HG02678 (cell line): ENCODE data around the gene DRAP1.

Source experiments
- ATAC-seq: cut with Tn5 transposase; IDR thresholded peaks from one replicate; pipeline ENCODE4 v1.9.1; 2021; ENCODE audit warnings: mild to moderate bottlenecking, moderate library complexity; ENCODE audit not compliant: unreplicated experiment

DRAP1 gene

DNA sequence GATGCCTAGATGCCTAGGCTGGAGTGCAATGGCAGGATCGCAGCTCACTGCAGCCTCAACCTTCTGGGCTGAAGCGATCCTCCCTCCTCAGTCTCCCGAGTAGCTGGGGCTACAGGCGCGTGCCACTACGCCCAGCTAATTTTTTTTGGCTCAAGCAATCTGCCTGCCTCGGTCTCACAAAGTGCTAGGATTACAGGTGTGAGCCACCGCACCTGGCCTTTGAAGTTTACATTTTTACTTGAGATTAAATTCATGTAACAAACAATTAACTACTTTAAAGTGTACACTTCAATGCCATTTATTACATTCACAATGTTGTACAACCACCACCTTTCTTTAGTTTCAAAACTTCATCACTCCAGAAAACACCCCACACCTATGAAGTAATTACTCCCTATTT, 15.5 kb upstream of the DRAP1 start:
- ATAC-seq, result no peak

DNA sequence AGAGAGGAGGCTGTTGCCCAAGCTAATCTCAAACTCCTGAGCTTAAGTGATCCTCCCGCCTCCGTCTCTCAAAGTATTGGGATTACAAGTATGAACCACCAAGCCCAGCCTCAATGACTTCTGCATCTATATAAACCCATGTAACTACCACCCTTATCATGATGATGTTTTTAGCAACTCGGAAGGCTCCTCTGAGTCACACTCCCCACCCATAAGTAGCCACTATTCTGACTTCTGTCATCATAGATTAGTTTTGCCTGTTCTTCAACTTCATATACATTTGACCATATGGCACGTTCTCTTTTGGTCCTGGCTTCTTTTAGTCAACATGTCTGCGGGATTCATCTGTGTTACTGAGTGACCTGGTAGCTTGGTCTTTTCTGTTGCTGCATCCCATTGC, 12.6 kb upstream of the DRAP1 start:
- ATAC-seq, result no peak

DNA sequence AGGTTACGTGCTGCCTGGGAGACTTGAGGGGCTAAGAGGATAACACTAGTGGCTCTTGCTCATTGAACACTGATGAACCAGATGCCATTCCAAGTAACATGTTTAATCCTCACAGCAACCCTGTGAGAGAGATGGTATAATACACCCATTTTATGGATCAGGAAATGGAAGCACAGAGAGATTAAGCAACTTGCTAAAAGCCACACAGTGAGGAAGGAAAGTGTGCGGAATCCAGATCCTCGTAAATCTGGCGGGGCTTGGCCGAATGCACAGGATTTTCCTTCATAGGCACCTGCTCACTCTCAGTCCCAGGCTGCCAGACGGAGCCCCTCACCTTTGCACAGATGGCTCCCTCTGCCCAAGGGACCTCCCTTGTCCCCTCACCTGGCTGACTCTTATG, 11.3 kb upstream of the DRAP1 start:
- no peak for ATAC-seq

DNA sequence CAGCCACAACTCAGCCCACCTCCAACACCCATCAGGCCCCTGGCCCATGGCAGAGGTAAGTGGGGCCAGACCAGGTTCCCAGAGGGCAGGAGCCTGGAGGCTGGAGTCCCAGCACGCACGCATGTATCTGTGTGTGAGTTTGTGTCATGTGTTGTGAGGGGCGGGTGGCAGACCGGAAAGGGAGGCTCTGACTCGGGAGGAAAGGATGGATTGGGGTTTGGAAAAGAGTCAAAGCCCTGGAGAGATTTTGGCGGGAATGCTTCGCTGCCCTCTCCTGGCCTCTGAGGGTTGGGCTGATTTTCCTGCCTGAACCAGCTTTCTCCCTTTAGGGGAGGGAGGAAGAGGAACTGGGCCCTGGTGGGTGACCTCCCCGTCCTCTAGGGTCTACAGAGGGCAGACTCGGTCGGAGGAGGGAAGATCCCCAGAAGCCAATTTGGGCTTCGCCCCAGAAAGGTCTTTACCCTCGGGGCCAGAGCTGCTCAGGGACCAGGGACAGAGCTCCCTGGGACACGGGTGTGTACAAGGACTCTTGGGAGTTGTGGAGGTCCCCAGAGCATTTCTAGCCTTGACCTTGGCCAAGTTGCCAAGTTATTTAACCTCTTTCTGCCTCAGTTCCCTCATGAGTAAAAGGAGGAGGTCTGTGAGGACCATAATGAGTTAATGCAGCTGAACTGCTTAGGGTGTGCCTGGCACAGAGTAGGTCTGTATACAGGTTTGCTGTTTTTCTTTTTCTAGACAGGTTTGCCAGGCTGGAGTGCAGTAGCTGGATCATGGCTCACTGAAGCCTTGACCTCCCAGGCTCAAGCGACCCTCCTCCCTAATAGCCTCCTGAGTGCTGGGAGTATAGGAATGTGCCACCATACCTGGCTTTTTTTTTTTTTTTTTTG, 7.3 kb upstream of the DRAP1 start:
- no peak for ATAC-seq

DNA sequence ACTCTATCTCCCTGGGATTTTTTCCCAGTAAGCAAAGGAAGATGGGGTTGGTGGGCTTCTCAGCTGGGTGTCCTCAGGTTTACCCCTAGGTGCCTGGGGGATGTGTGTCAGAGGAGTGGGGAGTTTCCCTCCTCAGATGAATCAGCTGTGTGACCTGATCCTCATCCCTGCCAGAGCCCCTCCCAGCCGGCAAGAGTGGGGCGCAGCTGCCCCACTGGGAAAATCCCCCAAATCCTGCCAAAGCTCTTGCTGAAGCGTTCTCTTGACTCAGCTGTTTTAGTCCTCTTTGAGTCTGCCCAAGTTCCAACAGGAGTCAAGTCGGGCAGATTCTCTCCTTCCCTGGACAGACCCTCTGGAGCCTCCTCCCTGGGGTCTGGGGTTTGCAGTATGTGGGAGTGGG, 6.4 kb upstream of the DRAP1 start:
- no peak for ATAC-seq

DNA sequence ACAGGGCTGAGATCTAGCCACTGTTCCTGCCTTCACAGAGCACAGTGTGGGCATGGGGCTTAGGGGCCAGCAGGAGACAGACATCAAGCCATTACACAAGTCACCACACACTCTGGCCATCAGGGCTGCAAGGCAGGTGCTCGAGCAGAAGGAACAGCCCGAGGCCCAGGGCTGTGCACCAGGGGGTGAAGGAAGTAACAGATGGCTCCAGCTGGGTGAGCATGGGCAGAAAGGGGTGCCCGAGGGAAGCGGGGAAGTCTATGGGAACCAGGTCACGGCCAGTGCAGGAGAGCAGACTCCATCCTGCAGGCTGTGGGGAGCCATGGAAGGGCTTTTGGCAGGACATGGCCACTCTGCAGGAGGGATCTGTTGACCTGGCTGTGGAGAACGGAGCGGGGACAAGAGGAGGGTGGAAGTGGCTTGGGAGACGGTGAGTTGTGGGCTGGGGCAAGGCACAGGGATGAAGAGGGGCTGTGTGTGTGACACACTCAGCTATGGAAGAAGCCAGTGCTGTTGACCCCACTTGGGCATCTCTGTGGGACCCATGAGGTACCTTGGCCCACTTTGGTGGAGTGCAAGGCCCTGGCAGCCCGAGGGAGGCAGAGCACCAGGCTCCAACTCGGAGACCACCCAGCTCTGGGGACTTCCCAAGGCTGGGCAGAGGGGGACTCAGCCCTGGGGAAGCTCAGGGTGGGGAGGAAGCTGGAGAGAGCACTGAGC, 4.0 kb upstream of the DRAP1 start:
- no peak for ATAC-seq

DNA sequence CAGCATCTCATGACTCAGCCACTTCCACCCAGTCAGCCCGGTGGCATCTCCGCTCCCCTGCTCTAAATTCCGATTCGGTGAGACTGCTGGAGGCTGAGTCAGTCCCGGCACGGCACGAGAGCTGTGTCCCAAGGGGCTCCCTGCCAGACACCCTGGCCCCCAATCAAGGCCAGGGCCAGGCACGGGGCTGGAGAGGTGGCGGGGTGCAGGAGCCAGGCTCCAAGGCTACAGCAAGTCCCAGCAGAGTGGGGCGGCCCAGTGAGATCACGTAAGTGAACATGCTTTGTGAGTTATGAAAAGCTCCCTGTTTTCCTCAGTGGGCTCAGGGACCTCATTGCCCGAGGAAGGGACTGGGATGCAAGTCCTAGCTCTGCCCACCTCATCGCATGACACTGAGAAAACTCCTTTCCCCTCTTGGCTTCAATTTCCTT, 3.4 kb upstream of the DRAP1 start:
- no peak for ATAC-seq

DNA sequence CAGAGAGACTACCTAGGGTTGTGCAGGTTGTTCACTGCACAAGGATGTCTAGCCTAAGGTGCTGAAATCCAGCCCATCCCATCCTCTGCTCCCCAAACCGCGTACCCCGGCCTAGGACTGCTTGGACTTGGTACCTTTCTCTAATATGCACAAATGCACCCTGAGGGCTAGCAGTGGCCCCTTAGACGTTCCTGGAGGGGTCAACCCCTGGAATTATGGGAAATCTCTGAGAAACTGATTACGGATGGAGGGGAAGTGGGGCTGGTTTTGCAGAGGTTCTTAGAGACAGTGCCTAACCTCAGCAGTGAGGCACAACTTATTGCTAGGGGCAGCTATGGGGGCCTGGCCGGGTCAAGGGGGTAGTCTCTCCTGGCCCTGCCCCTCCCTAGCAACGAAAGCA, 2.8 kb upstream of the DRAP1 start:
- no peak for ATAC-seq

DNA sequence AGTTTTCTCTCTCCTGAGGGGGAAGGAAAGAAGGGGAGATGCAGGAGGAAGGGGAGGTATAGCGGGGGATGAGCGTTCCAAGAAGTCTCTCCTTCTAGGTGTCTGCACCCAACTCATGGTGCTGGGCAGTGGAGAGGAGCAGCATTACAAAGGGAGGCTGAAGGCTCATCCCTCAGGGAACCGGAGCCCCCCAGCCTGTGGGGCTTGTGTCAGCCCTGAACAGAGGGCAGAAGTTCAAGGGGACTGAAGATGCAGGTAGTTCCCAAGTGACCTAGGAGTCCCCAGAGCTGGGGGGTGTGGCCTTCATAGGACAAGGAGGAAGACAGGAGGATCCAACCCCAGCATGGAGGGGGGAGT, 2.2 kb upstream of the DRAP1 start:
- no peak for ATAC-seq

DNA sequence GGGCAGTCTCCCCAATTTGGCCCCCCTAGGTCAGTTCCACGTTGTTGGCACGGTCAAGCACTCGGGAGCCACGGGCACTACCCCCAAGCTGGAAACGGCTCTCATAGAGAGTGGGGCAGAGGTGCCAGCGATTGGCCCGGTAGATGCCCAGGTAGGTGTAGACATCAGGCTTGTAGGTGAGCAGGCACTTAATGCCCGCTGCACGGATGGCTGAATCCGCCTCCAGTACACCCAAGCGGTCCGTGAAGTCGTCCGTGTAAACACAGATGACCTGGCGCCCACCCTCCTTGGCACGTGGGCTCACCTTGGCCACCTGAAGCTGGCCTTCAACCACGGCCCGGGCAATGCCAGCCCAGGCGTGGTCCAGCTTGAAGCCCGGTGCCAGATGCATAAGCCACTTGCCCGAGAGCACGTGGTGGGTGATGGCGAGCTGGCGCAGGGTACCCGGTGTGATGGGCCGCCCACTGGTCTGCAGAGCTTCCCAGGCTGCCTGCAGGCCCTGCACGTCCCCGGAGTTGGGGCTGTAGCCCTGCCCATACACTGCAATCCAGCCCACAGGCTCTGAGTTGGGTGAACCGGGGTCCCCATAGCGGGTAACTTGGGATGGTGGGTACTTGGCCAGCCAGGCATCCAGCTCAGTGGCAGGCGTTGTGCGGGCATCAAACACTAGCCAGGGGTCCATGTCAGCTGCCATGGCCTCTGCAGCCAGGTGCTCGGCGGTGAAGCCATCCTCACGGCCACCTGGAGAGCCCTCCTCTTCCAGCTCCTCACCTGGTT, 1.6 kb upstream of the DRAP1 start:
- ATAC-seq, result no peak

DNA sequence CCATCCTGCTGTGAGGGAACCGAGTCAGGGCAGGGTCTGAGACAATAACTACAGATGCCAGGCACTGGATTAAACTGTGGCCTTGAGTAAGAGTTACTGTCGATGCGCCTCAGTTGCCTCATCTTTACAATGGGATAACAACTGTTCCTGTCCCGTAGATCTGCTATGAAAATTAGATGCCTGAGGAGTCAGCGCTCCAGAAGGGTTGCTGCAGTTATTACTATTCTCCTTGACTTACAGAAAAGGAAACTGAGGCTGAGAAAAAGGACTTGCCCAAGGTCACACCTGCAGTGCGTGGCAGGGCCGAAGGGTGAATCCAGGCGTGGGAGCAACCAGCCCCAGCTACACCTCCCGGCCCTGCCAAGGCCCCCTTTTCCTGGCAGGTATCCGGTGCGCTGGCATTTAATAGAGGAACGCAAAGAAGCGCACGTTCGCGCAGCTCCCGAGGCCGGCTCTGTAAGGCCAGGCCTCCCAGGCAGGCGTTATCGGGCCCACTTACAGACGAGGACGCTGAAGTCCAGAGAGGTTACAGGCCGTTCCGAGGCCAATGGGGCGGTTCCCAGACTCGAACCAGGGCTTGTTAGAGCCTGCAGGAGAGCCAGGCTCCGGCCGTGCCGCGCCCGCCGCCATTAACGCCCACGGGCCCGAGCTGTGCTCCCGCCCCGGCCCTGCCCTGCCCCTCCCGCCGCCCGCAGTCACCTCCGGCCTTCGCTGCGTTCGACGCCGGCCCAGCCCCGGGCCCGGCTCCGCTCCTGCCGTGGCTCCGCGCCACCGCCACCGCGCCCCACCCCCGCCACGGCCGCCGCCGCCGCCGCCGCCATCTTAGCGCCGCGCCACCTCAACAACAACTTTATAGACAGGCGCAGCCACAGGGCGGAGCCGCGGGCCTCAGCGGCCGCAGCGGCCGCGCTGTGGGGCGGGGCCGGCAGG, 750 bp upstream of the DRAP1 start, which contains the start of gene C11orf68:
C11orf68 (minus strand) TSS at position 852 of the 930 bp plus-strand sequence; CDS start at position 821, 31 bp downstream.
- peak; percentile 58 for ATAC-seq

DNA sequence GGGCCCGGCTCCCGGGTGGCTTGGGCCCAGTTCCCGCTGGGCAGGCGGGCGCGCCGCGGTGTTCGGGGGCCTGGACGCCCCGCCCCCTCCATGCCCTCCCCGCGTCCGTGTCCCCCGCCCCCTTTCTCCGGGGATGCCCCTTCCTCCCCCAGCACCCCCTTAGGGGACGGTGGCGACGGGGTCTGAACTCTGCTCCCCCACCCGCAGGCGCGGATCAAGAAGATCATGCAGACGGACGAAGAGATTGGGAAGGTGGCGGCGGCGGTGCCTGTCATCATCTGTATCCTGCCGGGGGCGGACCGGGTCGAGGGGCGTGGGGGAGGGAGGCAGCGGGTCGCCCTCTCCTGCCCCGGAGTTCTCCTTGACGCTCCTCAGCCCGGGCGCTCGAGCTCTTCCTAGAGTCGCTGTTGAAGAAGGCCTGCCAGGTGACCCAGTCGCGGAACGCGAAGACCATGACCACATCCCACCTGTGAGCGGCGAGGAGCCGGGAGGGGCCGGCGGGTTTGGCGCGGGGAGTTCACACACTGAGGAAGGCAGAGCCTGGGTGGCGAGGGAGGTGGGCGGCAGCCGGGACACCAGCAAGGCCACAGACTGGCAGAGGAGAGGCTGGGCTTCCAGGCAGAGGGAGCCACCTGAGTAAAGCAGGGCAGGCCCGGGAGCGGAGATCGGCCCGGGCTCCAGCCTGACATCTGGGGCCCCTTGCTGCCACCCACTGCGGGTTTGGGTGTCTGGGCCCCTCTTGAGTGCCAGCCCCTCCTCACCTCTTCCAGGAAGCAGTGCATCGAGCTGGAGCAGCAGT, 546 bp downstream of the DRAP1 start:
- ATAC-seq, result peak; percentile 40

DNA sequence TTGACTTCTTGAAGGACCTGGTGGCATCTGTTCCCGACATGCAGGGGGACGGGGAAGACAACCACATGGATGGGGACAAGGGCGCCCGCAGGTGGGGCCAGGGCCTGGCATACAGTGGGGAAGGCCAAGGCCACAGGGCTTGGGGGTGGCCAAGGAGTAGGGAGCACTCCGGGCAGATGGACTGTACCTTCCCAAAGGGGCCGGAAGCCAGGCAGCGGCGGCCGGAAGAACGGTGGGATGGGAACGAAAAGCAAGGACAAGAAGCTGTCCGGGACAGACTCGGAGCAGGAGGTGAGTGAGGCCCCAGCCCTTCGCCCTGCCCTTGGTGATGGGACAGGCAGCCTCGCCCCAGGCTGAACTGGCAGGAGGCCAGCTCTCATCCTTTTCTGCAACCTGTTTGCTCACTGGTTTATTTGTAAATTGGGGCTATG, 1.2 kb downstream of the DRAP1 start:
- no peak for ATAC-seq

DNA sequence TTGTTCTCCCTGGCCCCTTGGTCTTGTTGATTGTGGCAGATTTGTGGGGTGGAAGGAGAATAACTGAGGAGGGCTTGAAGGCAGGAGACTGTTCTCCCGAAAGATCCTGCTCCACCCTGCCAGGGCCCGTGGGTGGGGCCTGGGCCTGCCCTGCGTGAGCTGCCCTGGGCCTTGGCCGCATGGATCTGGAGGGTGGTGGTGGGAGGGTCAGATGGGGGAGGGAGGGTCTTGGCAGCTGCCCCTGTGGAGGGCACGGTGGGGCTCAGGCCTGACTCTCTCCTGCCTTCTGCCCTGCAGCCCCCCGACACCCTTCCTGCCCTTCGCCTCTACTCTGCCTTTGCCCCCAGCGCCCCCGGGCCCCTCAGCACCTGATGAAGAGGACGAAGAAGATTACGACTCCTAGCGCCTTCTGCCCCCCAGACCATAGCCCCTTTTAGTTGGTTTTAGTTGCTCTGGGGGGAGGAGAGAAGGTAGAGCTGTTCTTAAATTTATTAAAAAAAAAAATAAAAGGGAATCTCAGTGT, 1.9 kb downstream of the DRAP1 start:
- ATAC-seq, result no peak

DNA sequence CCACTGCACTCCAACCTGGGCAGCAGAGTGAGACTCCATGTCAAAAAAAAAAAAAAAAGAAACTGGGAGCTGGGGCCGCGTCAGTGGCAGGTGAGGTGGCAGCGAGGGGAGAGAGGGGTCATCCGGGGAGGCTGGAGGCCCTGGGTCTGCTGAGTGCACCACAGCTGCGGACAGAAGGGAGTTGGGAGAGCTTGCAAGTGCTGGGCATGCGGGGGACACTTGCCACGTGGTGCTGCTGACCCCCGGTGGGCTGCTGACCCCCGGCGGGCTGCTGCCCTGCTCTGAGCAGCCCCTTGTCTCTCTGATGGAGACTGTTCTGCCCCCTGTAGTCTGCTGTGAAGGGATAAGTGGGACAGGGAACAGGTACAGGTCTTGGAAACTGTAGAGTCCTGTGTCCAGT, 2.6 kb downstream of the DRAP1 start:
- ATAC-seq, result no peak

DNA sequence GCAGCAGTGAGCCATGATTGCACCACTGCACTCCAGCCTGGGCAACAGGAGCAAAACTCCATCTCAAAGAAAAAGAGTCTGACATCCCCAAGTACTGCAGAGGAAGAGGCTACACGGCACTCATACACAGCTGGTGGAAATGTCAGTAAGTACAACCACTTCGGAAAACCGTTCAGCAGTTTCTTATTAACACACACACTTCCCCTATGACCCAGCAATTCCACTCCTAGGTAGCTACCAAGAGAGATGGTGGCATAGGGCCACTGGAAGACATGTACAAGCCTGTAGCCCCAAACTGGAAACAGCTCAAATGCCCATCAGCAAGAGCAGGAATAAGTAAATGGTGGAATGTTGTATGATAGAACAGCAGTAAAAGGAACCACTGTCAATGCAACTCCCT, 3.3 kb downstream of the DRAP1 start:
- ATAC-seq, result no peak

DNA sequence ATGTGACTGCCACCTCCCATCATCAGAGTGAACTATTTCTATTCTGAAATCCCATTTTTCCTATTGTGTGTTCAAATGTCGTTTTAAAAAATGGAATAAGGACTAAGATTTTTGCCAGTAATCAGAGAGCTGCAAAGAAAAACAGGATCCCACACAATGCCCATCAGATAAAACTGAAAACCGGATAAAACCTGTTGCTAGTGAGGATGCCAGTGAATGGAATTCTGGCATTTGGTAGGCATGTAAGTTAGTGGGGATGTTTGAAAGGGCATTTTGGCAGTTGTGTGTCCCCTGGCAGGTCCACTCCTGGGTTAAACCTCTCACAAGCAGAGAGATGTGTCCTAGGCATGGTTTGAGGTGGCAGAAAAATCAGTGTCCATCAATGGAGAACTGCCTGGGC, 6.2 kb downstream of the DRAP1 start:
- no peak for ATAC-seq

DNA sequence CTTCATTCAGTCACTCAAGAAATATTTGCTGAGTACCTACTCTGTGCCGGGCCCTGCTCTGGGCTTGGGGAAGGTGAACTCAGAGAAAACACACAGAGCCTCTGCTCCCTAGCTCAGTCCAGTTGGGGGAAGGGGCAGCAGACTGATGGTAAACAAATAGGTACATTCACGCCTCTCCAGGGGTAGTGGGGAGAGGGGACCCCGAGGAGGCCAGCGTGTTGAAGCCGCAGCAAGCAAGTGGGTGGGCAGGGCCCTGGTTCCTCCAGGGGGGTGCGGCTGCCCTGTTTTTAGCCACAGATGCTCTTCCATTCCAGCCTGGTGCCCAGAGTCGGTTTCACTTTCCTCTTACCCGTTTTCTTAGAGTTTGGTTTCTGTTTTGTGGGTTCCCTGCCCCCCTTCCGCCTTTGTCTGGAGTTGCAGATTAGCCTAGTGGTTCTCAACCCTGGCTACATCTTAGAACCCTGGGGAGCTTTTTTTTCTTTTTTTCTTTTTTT, 8.7 kb downstream of the DRAP1 start:
- no peak for ATAC-seq

DNA sequence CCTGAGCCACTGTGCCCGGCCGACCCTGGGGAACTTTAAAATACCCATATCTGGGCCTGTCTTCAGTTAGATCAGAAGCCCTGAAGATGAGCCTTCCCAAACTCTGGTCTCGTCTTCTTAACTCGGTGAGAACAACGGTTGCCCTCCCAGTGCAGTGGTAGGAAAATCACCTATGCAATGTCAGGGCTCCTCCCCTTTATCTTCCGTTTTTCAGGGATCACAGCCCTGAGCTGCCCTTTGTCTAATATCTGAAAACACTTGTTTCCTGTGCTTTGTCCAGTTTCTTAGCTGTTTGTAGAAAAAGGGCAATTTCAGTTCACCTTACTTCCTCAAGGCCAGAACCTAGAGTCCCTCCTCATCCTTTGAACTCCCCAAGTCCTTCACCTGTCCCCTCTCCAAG, 9.4 kb downstream of the DRAP1 start:
- ATAC-seq, result no peak
